ENCODE measurements around the gene KIF3A. TPM values are rescaled to one million over a fixed set of nuclear protein-coding genes. Genes with fewer than 3 reads are reported as not detected.

Gene KIF3A
- polyA plus RNA-seq, 4 donors, result 11.3 to 27.4 (median 23.5) TPM

DNA sequence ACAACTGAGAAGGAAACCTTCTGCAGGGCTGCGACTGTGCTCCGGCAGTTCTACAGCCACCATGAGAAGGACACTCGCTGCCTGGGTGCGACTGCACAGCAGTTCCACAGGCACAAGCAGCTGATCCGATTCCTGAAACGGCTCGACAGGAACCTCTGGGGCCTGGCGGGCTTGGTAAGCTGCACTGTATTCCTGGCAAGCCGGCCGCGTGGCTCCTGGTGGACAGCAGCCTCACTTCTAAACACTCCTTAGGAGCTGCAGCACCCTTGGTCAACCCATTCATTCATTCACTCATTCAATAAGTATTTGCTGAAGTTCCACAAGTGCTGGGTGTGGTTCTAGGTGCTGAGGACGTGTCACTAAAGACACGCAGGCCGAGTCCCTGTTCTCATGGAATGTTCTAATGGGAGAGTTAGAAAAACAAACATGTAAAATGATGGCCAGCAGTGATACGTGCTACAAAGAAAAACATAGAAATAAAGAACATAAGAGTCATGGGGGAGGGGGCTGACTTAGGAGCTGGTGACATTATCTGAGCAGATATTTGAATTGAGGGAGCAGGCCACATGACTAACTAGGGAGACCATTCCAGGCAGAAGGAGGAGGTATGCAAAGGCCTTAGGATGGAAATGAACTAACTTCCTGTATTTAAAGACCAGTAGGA, 57.5 kb downstream of the KIF3A start:
- no peak for DNase-seq (ENCODE audit: low read depth in 4 of 4, low spot score in 3 of 4)

DNA sequence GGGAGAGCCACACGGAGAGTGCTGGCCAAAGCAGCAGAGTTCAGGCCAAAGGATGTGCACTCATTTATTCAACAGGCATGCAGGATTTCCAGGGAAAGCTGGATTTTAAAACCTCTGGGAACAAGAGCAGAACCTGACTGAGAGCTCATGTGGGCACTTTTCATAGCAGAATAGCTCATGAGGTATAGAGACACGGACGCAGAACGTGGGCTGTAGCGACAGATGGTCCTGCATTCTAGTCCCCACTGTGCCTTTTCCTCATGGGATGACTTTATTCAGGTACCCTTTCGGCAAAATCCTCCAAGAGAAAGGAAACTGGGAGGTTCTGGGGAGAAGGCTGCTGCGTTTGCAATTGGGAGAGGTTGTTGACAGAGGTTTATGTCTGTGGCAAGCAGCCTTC, 58.2 kb downstream of the KIF3A start:
- no peak for DNase-seq (ENCODE audit: low read depth in 4 of 4, low spot score in 3 of 4)

DNA sequence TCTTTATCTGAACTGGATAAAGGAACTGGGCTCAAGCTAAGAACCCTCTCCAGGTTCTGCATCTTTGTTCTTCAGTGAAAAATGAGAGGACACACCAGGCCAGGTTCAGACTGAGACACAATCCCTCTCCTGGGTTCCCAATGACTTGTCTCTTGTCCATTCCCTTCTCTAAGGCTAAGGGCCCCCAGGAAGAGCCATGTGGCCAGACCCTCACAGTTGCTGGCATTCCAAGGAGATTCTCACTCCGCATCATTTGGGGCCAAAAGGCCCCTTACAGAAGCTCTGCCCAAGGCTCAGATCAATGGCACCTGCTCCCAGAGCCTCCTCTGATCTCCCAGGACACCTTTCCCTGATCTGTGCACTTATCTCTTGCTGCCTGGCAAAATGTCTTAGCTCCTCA, 58.6 kb downstream of the KIF3A start:
- no peak for DNase-seq (ENCODE audit: low read depth in 4 of 4, low spot score in 3 of 4)

DNA sequence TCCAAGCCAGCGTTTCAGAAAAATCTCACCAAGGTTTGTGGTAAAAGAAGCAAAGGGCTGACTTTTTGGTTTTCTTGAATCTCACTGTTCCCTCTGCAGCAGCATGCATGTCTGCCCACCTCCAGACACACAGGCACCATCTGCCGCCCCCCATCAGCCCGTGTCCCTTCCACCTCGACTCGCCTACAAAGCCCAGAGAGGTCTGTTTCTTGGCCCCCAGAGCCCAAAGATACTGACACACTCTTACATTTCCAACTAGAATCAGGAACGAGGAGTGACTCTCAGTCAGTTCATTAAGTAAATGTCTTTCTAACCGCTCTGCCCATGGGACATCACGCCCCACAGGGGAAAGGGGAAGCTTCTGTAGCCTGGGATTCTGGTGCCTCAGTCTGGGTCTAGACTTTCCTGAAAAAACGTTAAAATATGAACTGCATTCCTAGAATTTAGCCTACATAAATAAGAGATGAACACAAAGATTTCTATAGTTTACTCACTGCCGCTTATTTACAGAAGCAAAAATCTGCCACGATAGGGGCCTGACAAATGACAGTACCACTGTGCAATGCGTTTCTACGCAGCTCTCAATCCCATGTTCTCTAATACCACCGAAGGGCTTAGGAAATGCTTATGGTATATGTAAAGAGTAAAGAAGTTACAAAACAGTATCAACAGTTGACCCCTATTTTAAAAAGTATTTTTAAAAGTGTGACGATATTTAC, 59.5 kb downstream of the KIF3A start:
- DNase-seq (ENCODE audit: low read depth in 4 of 4, low spot score in 3 of 4), result no peak

DNA sequence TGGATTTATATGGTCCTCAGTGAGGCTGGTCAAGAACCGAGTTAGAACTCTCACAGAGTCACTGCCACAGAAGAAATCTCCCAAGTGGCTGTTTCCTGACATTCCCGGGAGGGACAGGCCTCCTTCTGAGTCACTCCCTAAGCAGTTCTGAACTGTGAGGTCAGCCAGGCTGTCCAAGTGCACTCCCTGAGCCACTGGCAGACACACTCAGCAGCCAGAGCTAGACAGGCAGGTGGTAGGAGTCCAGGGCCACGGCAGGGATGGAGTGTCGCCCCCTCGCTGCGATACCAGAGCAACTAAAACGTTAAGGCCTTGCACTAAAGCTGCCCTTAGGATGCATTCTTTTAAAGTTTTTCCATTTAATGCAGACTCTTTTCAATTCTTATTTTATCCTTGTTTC, 60.2 kb downstream of the KIF3A start:
- no peak for DNase-seq (ENCODE audit: low read depth in 4 of 4, low spot score in 3 of 4)

DNA sequence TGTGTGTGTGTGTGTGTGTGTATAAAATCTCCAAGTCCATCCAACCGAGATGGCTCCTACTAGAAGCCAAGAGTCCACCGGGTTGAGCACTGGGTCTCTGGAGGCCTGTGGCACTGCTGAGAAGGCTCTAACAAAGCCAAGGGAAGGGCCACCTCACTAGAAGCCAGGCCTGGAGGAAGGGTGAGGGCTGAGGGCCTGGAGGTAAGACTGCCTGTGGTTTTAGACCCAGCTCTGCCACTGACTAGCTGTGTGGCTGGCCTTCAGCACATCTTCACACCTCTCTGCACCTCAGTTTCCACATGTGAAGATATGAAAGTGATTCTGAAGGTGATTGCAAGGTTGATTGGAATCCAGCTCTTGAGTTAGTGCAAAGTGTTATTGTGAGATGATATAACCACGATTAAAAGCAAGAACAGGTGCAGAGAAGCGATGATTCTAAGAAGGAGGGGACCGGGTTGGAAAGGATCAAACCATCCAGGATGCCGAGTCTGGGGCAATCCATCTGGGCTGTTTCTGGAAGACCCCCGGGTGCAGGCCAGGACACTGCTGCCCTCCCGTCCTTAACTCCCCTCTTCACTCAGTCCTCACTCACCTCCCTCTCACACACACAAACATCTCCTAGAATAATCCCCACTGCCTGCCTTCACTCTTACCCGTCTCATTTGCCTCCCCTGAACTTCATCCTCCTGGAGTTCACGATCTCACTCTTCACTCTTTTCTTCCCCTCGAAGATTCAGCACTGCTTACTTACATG, 61.2 kb downstream of the KIF3A start:
- DNase-seq (ENCODE audit: low read depth in 4 of 4, low spot score in 3 of 4), result no peak

DNA sequence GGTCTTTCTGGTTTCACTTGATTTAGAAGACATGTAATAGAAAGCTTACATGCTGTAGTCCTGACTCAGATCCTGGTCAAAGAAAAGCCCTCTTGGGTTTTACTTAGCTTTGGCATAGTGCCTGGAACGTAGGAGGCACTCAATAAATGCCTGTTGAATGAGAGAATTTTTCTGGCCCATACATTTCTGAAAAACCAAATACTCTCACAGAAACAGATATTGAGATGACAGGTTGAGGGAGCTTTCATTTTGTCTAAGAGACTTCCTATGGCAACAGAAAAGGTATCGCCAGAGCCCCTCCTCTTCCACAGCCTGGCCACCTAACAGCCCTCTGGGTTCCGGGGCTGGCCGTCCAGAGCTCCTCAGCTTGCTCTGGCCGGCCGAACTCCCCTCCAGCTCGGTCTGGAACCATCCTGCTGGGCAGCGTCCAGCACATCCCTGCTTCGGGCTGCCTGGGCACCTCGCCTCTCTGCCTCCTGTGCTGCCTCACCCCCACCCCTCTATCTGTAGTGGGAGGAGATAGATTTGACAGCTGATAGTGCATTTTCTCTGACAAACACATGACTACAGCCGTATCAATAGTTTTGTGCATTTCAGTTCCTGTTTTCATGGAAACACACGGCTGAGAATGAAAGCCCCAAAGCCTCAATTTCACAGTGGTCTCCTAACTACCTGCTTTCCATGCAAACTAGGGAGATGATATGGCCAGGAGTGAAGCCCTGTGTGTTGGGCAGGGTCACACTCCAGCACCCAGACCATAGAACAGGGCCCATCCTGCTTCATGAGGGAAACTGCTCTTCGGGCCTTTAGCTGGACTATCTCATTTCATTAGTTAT, 62.5 kb downstream of the KIF3A start:
- no peak for DNase-seq (ENCODE audit: low read depth in 4 of 4, low spot score in 3 of 4)

DNA sequence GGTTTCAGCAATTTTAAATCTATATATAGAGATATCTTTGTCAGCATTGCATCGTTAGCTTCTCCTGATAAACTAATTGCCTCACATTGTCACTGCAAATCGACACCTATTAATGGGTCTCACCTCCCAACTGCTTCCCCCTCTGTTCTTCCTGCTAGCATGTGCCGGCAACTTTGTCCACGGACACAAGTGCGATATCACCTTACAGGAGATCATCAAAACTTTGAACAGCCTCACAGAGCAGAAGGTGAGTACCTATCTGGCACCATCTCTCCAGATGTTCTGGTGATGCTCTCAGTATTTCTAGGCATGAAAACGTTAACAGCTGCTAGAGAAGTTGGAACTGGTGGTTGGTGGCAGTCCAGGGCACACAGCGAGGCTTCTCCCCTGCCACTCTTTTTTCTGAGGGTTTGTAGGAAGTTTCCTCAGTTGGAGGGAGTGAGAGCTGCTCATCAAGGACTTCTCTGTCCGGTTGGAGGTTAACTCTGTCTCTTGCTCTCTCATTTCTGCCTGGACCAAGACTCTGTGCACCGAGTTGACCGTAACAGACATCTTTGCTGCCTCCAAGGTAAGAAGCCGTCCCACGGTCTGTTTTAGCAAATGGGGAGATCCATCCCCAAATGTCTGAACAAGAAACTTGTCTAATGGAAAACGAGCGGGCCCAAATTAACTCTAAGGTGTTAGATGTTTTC, 63.3 kb downstream of the KIF3A start, which contains the start of gene IL4:
Gene IL4 (plus strand): TSS at position 51 of the 692 bp plus-strand sequence. CDS start 62 bp downstream, at position 113.
- no peak for DNase-seq (ENCODE audit: low read depth in 4 of 4, low spot score in 3 of 4)

DNA sequence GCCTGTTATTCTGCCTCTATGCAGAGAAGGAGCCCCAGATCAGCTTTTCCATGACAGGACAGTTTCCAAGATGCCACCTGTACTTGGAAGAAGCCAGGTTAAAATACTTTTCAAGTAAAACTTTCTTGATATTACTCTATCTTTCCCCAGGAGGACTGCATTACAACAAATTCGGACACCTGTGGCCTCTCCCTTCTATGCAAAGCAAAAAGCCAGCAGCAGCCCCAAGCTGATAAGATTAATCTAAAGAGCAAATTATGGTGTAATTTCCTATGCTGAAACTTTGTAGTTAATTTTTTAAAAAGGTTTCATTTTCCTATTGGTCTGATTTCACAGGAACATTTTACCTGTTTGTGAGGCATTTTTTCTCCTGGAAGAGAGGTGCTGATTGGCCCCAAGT, 63.9 kb downstream of the KIF3A start:
- no peak for DNase-seq (ENCODE audit: low read depth in 4 of 4, low spot score in 3 of 4)

DNA sequence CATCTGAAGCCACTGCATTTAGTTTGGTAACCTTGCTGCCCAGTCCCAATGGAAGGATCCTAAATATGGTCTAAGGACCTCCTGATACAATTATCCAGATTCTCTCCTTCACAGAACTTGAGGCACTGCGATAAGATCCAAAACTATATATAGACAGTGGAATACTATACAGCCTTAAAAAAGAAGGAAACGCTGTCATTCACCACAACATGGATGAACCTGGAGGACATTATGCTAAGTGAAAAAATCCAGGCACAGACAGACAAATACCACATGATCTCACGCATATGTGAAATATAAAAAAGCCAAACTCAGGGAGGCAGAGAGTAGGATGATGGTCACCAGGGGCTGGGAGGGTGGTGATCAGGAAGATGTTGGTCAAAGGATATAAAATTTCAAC, 66.3 kb downstream of the KIF3A start:
- DNase-seq (ENCODE audit: low read depth in 4 of 4, low spot score in 3 of 4), result no peak

DNA sequence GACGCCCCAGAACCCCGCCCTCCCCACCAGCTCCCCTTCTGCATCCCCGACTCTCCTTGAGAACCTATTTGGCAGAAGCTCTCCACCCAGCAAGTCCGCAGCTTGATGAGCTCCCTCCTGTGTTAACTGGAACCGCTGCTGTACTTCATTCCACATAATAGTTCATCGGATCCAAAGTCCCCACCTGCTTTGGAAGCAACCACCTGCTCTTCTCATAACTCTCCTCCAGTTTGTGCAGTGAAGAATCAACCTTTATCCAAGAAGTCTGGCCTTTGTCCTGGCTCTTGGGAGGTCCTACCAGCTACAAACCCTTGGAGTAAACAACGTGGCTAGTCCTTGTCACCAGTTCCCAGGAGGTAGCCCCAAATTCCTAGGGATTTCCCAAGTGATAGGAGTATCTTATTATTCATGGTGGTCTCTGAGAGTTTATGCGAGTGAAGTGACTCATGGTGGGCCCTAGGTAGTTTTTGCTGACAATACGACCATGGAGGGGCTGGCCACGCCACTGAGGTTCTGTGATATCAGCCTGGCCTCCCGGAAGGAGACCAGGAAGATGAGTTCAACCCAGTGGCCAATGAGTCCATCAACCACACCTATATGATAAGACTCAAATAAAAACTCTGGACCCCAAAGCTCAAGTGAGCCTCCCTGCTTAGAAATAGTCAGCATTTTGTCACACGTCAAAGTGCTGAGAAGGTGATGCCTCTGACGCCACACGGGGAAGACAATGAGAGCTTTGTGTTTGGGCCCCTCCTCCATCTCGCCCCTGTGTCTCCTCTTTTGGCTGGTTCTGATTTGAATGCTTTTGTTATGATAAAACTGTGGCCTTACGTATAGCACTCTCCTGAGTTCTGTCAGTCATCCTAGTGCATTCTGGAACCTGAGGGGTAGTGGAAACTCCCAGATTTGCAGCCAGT, 67.1 kb downstream of the KIF3A start:
- no peak for DNase-seq (ENCODE audit: low read depth in 4 of 4, low spot score in 3 of 4)

DNA sequence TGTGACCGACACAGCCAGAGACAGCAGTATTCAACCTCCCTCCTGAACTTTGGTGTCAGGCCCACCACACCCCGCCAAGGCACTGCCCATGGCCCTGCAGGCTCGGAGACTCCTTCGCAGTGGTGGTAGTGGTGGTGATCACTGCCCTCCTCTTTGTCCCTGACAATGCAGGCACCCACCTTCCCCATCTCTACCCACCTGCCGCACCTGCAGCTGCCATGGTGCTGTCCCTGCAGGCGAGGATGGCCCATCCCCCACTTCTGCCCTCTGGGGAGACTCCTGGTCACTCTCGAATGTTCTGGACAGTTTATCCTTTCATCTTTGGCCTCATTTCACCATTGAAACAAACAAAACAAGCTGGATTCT, 67.9 kb downstream of the KIF3A start:
- no peak for DNase-seq (ENCODE audit: low read depth in 4 of 4, low spot score in 3 of 4)

DNA sequence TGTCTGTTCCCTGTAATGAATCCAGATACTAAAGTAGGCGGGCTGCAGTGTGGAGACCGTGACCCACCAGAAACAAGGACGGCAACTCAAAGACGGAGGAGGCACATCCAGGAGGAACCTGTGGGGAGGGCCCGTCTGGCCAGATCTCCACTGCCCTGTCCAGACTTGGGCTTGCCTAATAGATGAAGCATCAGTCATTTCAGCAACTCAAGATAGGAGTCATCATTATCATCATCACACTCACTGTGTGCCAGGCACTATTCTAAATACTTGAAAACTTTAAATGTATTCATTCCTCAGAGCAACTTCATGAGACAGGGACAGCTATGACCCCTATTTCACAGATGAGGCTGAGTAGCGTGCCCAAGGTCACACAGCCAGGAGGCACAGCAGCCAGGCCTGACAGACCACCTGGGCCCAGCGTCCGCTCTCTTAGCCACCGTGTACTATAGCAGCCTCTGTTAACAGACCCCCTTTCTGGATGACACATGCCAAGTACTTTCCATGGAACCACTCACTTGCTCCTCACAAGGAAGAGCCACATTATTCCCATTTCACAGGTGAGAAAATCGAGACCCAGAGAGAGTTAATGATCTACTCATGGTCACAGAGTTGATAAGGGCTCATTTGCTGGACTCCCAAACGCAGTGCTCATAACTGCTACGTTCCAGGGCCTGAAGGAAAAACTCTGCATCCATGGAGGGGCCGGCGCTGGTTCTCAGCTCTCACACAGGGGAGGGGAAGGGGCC, 68.5 kb downstream of the KIF3A start:
- DNase-seq (ENCODE audit: low read depth in 4 of 4, low spot score in 3 of 4), result no peak

DNA sequence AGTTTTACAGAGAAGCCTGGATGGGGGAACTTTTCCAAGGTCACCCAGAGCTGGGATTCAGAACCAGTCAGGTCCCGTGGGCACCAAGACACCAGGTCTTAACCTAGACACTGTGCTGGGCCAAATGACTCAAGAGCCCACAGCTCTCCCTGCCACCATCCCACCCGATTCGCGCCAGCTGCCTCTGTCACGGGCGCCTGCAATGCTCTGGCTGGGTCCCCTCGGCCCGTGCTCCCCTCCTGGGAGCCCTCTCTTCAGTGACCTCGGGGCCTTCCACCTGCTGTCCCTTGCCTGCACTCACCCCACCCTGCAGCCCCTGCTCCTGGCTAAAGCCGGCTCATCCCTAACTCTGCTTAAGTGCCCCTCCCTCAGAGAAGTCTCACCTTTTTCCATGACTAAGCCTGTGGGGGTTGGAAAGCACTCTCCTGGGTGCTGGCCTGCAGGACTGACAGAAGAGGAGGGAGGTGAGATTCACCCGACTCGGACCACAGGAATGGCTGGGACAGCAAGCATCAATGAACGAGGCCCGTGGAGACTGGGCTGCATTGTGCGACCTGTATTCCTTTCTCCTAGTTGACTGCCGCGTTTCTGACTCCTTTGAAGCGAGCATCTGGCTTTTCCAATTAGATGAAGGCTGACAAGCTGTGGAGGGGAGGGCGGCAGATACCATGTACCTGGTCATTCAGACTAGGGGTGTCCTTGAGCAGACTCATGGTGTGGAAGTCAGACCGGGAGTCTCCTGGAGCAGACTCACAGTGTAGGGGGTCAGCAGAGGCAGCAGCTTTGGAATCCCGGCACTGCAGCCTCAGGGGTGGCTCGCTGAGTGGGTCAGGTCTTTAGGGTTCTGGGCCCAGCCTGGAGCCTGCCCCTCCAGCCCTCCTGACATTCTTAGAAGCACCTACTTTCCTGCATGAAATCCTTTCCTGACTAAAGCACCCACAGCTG, 69.3 kb downstream of the KIF3A start:
- no peak for DNase-seq (ENCODE audit: low read depth in 4 of 4, low spot score in 3 of 4)

DNA sequence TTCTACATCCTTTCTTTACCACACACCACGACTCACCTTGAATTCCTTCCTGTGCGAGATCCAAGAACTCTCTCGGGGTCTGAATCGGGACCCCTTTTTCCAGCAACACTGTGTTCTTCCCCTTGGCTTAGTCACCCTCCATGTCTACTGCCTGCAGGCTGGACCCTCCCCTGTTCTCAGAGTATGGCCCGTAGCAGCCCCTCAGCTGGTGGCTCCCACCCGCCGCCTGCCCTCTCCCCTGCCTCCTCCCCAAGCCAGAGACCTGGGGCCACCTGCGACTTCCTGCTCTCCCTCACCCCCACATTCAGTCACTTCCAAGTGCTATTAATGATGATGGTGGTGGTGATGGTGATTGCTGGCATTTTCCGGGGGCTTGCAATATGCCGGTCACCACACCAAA, 70.0 kb downstream of the KIF3A start:
- DNase-seq (ENCODE audit: low read depth in 4 of 4, low spot score in 3 of 4), result no peak

DNA sequence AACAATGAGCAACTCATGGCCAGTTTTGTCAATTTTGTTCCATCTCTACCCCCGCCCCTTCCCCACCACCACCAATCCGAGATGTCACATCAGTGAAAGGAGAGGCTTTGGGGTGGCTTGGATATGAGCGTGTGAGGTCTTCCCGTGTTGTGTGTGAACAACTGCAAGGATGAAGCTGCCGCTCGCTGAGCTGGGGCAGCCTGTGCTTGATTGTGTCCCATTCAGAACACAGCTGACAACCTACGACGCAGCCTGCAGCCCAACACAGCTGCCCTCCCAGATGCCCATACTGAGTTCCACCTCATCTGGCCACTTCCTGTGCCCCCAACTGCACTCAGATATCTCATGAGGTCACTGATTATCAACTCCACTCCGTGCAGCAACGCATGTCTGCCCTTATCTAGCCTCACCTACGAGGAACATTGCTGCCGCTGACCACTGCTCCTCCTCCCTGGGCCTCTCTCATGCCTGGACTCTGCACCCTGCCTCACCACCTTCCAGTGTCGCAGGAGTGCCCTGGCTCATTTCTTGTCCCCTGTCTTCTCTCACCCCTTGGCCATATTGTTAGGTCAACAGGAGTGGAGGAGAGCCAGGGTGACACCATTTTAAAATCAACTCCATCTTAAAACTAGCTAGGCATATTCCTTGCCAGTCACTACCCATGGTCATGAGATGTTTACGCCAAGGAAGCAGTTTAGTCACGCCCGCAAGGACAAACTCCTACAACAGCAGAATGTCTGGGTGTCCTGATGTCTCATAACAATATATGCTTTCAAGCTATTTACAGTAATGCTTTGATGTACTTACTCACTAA, 70.8 kb downstream of the KIF3A start:
- DNase-seq (ENCODE audit: low read depth in 4 of 4, low spot score in 3 of 4), result no peak

Data from left renal pelvis (tissue), 4 donors.